K562 (cell line): ENCODE data around the gene RSRC1. TPM values are rescaled to one million over a fixed set of nuclear protein-coding genes. Genes with fewer than 3 reads are reported as not detected.

Experiments used
- ATAC-seq: fragments of 200-7000 bp; cut with Tn5 transposase; 3 replicates; pipeline ENCODE4 v1.9.1; 2020; ENCODE audit warnings: moderate library complexity
- BruUV-seq: library from RNA; stranded (reverse); fragments of 400-500 nt; replicated peaks from 2 replicates; lab custom pipeline; 2021; lab: Mats Ljungman, UMichigan
- CTCF ChIA-PET: fragments of 300-600 bp; formaldehyde crosslinking; extraction: SDS; loops from one replicate; lab custom pipeline; 2021; ENCODE audit warnings: low intra/inter-chr PET ratio; lab: Yijun Ruan, JAX
- POLR2A ChIA-PET: fragments of 300-600, 350-650 bp; sonication (Branson Sonifier 250); formaldehyde crosslinking; extraction: SDS; loops from one replicate; lab custom pipeline; 2021; ENCODE audit warnings: antibody characterized with exemption, inconsistent platforms; lab: Yijun Ruan, JAX
- DNase-seq, 4 experiments: peaks; one replicate each; pipeline versions ENCODE4 v3.0.0 to v3.0.0-alpha.2; 2011 to 2018; ENCODE audit warnings: low spot score in 3 of 4, mixed read lengths in 3 of 4; ENCODE audit errors: extremely low read depth in 1 of 4
- FAIRE-seq: peaks from 2 replicates; lab custom pipeline; 2011; peaks lifted over from hg19 to GRCh38; lab: Jason Lieb, UNC
- H2AFZ ChIP-seq: 2 replicates; pipeline ENCODE4 v1.6.0; 2011; ENCODE audit warnings: low read depth, low read length, control low read depth, inconsistent platforms
- H3K27ac ChIP-seq: fragments of 200-600 bp; 3 replicates; pipeline ENCODE4 v1.8.0; 2011; ENCODE audit warnings: low read depth, mild to moderate bottlenecking, control low read depth, inconsistent platforms, low read length, moderate library complexity, mixed read lengths; ENCODE audit errors: extremely low read depth
- H3K27me3 ChIP-seq, 2 experiments: fragments of 300-600 bp in 1 of 2; 2 replicates in 1 of 2; 3 replicates in 1 of 2; pipeline versions ENCODE4 v1.6.0 to v1.8.0; 2011; ENCODE audit warnings: inconsistent platforms in 2 of 2, low read length in 2 of 2, mild to moderate bottlenecking in 1 of 2, mixed read lengths in 1 of 2, moderate library complexity in 1 of 2; ENCODE audit not compliant: control insufficient read depth in 2 of 2, insufficient read depth in 2 of 2
- H3K36me3 ChIP-seq: fragments of 300-600 bp; 3 replicates; pipeline ENCODE4 v1.8.0; 2011; ENCODE audit warnings: mild to moderate bottlenecking, low read length, inconsistent platforms; ENCODE audit not compliant: control insufficient read depth, insufficient read depth
- H3K4me1 ChIP-seq, 2 experiments: fragments of 200-600 bp in 1 of 2; replicated peaks in 1 of 2; 2 replicates in 1 of 2; 3 replicates in 1 of 2; pipeline versions ENCODE4 v1.5.1 to v1.8.0; 2011; ENCODE audit warnings: inconsistent platforms in 2 of 2, low read length in 2 of 2, mild to moderate bottlenecking in 1 of 2, mixed read lengths in 1 of 2, moderate library complexity in 1 of 2; ENCODE audit not compliant: control insufficient read depth in 2 of 2, insufficient read depth in 2 of 2
- H3K4me2 ChIP-seq: 2 replicates; pipeline ENCODE4 v1.6.1; 2011; ENCODE audit warnings: low read length, control low read depth, inconsistent platforms, mixed read lengths; ENCODE audit not compliant: insufficient read depth
- H3K4me3 ChIP-seq: fragments of 200-600 bp; sonication (generic), shearing (Covaris generic); 2 replicates; pipeline ENCODE4 v1.5.1; 2016; ENCODE audit warnings: control low read depth, inconsistent platforms
- H3K79me2 ChIP-seq: fragments of 200-600 bp; 3 replicates; pipeline ENCODE4 v1.8.0; 2011; ENCODE audit warnings: low read length, inconsistent platforms; ENCODE audit not compliant: control insufficient read depth, insufficient read depth
- H3K9ac ChIP-seq, 2 experiments: 2 replicates each; pipeline versions ENCODE4 v1.6.0 to v1.6.1; 2011; ENCODE audit warnings: low read depth in 2 of 2, low read length in 2 of 2, control low read depth in 1 of 2, inconsistent platforms in 1 of 2, mild to moderate bottlenecking in 1 of 2, mixed read lengths in 1 of 2; ENCODE audit not compliant: insufficient read depth in 1 of 2
- H3K9me1 ChIP-seq: one replicate; pipeline ENCODE4 v1.6.0; 2011; ENCODE audit warnings: inconsistent platforms, mild to moderate bottlenecking, low read length, moderate library complexity; ENCODE audit not compliant: control insufficient read depth, insufficient read depth
- H3K9me3 ChIP-seq: replicated peaks from 2 replicates; pipeline ENCODE4 v1.5.1; 2011; ENCODE audit warnings: low read depth, low read length, inconsistent platforms; ENCODE audit not compliant: control insufficient read depth, insufficient read depth
- H4K20me1 ChIP-seq: replicated peaks from 2 replicates; pipeline ENCODE4 v1.6.1; 2011; ENCODE audit warnings: low read length, inconsistent platforms, mixed read lengths; ENCODE audit not compliant: control insufficient read depth, insufficient read depth
- BCLAF1 ChIP-seq, 2 experiments: fragments of 450-650 bp in 1 of 2; IDR thresholded peaks; 2 replicates each; pipeline ENCODE4 v1.6.1; 2011 to 2017; ENCODE audit warnings: low read depth in 2 of 2, antibody characterized with exemption in 1 of 2, borderline replicate concordance in 1 of 2, low read length in 1 of 2, mild to moderate bottlenecking in 1 of 2, mixed read lengths in 1 of 2; ENCODE audit not compliant: control insufficient read depth in 1 of 2
- BHLHE40 ChIP-seq: IDR thresholded peaks from 2 replicates; pipeline ENCODE4 v1.6.1; 2011; ENCODE audit warnings: low read length, improper control_type of control experiment
- CHAMP1 ChIP-seq: fragments of 450-650 bp; IDR thresholded peaks from 2 replicates; pipeline ENCODE4 v1.6.1; 2016; ENCODE audit warnings: mild to moderate bottlenecking
- E2F8 ChIP-seq: fragments of 450-650 bp; IDR thresholded peaks from 2 replicates; pipeline ENCODE4 v1.7.1; 2018; ENCODE audit warnings: mild to moderate bottlenecking, low read depth; ENCODE audit not compliant: partially characterized antibody
- ERF ChIP-seq: fragments of 450-650 bp; formaldehyde crosslinking; IDR thresholded peaks from 2 replicates; pipeline ENCODE4 v1.4.0; 2020; ENCODE audit warnings: mild to moderate bottlenecking, mixed read lengths
- HDGF ChIP-seq: fragments of 450-650 bp; IDR thresholded peaks from 2 replicates; pipeline ENCODE4 v1.6.1; 2016
- HMGN3 ChIP-seq: IDR thresholded peaks from 2 replicates; pipeline ENCODE4 v1.6.1; 2011; ENCODE audit warnings: borderline replicate concordance, low read depth, mild to moderate bottlenecking, mixed read lengths, low read length; ENCODE audit not compliant: insufficient read length; ENCODE audit errors: extremely low read depth
- MAFK ChIP-seq: IDR thresholded peaks from 2 replicates; pipeline ENCODE4 v1.6.1; 2011; ENCODE audit warnings: low read length, improper control_type of control experiment
- ZBTB2 ChIP-seq: fragments of 450-650 bp; IDR thresholded peaks from 2 replicates; pipeline ENCODE4 v1.6.1; 2016; ENCODE audit warnings: antibody characterized with exemption
- ZNF146 ChIP-seq: IDR thresholded peaks from one replicate; pipeline ENCODE4 v1.6.1; 2018; ENCODE audit warnings: missing compliant biosample characterization; ENCODE audit not compliant: unreplicated experiment
- ZNF76 ChIP-seq: fragments of 250-450 bp; sonication (Bioruptor Pico); IDR thresholded peaks from 2 replicates; pipeline ENCODE4 v1.4.0; 2020; ENCODE audit warnings: mild to moderate bottlenecking, moderate library complexity, borderline replicate concordance
- WGBS: fragments of 100-300 bp; shearing (Covaris generic); methylation state at CpG from one replicate; pipeline ENCODE4 v1.1.6; 2016; ENCODE audit warnings: low coverage, mixed read lengths; ENCODE audit not compliant: insufficient coverage; ENCODE audit errors: missing lambda C conversion rate; 5-methylcytosine and 5-hydroxymethylcytosine counted together
- in situ Hi-C: fragments of 300-500 bp; cut with MboI; formaldehyde crosslinking; loops from 4 replicates; pipeline ENCODE4 v1.15.0; 2018; ENCODE audit warnings: inconsistent platforms, mixed read lengths
- intact Hi-C: fragments of 100-400 bp; cut with micrococcal nuclease; formaldehyde crosslinking; loops from 2 replicates; pipeline ENCODE4 v1.14.2; 2022
- polyA plus RNA-seq, 8 experiments: library from polyadenylated mRNA; depleted of rRNA in 4 of 8; stranded (reverse) in 5 of 8; unstranded in 3 of 8; fragments of >200 nt; fragmentation: Nextera tagmentation in 2 of 8; fragmentation: Illumina TruSeq in 1 of 8; extraction: Ambion mirVana in 2 of 8; extraction: Trizol in 1 of 8; gene quantifications; 2 replicates each; pipeline versions ENCODE4 v1.2.1 to v1.2.3, GENCODE V29; 2011 to 2014; ENCODE audit warnings: inconsistent platforms in 1 of 8, missing spikeins in 1 of 8
- total RNA-seq, 7 experiments: library from RNA; depleted of rRNA in 6 of 7; stranded (reverse); fragments of >200 nt in 6 of 7; fragmentation: Illumina TruSeq in 2 of 7; extraction: Trizol in 2 of 7; gene quantifications; 2 replicates each; pipeline versions ENCODE4 v1.2.1 to v1.2.3, GENCODE V29; 2011 to 2021; ENCODE audit warnings: low replicate concordance in 1 of 7

Gene RSRC1
- total and polyA plus RNA-seq, 9 of the 15 experiments (the other 6 are each of a cell fraction or from before 2014, with no cell fraction given), result 19.3 to 128 (median 75.5) TPM

GRCh38 chr3:158548691-158549090, 438.8 kb downstream of the RSRC1 start:
- H3K9me1 ChIP-seq, result no peaks in the 10 kb centered on the region
- H3K27me3 ChIP-seq, result no peaks in the 10 kb centered on the region
- POLR2A ChIA-PET, result interaction anchor here (1.2 kb wide), 1 partner anchor 22 kb away, joined by 5 read pairs; the partner anchor contains the start of gene MLF1
- DNase-seq (no peak), ATAC-seq (no peak), FAIRE-seq (no peak)
- BruUV-seq, result no TSS peak
- H3K27ac ChIP-seq, result no peak overlapping the region
- H3K9me3 ChIP-seq, result no peaks in the 10 kb centered on the region
- peaks cover 7% of the 10 kb centered on the region; the same call in 1 of the 3 replicates for H3K36me3 ChIP-seq
- no peaks in the 10 kb centered on the region for H4K20me1 ChIP-seq
- no peak overlapping the region for H3K4me3 ChIP-seq
- in situ Hi-C loops, result loop anchor here (5.0 kb wide), 1 partner anchor 99 kb away; no protein-coding TSS in a partner anchor
- H2AFZ ChIP-seq, result no peak overlapping the region
- intact Hi-C loops, result no loop called here
- no peak overlapping the region for H3K4me2 ChIP-seq
- H3K79me2 ChIP-seq, result no peaks in the 10 kb centered on the region
- no peak overlapping the region for H3K9ac ChIP-seq
- CTCF ChIA-PET, result no interaction called here
- H3K4me1 ChIP-seq, result no peaks in the 10 kb centered on the region
- WGBS, result 73% methylated on average over 4 of the region's 4 CpGs
- TF ChIP-seq ZBTB2 (no peak), CHAMP1 (no peak), ZNF146 (CRISPR knock-in tag) (no peak), BHLHE40 (no peak), MAFK (no peak), HMGN3 (no peak), ERF (CRISPR knock-in tag) (no peak), ZNF76 (CRISPR knock-in tag) (no peak), BCLAF1 (IDR thresholded peaks at IDR 0.05; ENCODE audit: borderline replicate concordance in 1 of 2, control insufficient read depth in 1 of 2, low read depth in 2 of 2, low read length in 1 of 2) (no peak), E2F8 (no peak), HDGF (no peak)
